ENCODE measurements around the gene ZNF501. TPM values are rescaled to one million over a fixed set of nuclear protein-coding genes. Genes with fewer than 3 reads are reported as not detected.
A peak's percentile ranks its signal among the peaks of the same experiment; 100 is the strongest.

The ZNF501 gene
- total and polyA plus RNA-seq, 4 donors, result 1.2 to 6.8 (median 2.7) TPM

DNA sequence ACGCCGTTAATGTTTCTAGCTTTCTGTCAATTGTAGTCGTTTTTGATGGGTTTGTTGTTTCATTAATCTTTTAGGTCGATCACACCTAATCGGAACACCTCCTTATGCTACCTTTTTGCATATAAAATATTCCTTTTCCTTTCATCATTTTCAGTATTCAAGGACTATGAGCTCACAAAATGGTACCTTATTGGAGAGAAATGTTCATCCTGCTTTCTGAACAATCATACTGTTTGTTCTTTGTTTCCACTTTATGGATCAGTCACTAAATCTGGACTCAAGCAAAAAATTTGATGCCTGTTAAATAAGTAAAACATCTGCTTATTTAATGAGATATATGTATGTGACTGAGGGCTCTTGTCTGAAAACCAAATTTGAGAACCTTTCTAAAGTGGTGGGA, 33.3 kb downstream of the ZNF501 start:
- H3K4me3 ChIP-seq, result no peak overlapping the region
- peaks cover 0 to 36% (median 4%) of the 10 kb centered on the region in 4 donors for H3K36me3 ChIP-seq (ENCODE audit: control insufficient read depth in 4 of 4, insufficient read depth in 4 of 4, low read length in 4 of 4)
- H3K9me3 ChIP-seq (ENCODE audit: control insufficient read depth in 4 of 4, insufficient read depth in 3 of 4, low read length in 3 of 4), result peaks cover 0 to 6% (median under 1%) of the 10 kb centered on the region in 4 donors
- TF ChIP-seq, protein P1, sequence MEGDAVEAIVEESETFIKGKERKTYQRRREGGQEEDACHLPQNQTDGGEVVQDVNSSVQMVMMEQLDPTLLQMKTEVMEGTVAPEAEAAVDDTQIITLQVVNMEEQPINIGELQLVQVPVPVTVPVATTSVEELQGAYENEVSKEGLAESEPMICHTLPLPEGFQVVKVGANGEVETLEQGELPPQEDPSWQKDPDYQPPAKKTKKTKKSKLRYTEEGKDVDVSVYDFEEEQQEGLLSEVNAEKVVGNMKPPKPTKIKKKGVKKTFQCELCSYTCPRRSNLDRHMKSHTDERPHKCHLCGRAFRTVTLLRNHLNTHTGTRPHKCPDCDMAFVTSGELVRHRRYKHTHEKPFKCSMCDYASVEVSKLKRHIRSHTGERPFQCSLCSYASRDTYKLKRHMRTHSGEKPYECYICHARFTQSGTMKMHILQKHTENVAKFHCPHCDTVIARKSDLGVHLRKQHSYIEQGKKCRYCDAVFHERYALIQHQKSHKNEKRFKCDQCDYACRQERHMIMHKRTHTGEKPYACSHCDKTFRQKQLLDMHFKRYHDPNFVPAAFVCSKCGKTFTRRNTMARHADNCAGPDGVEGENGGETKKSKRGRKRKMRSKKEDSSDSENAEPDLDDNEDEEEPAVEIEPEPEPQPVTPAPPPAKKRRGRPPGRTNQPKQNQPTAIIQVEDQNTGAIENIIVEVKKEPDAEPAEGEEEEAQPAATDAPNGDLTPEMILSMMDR (IDR thresholded peaks at IDR 0.05; ENCODE audit: control extremely low read depth, extremely low read depth), result no peak
- WGBS, 2 donors, result 38 to 52% methylated on average over 5 of the region's 5 CpGs
- H3K9ac ChIP-seq (ENCODE audit: insufficient read depth in 1 of 2, low read length in 2 of 2), result peak overlapping the region in 1 of 2 donors; percentile 78
- ATAC-seq (ENCODE audit: insufficient read depth, low FRiP score), result no peak
- peaks cover 0 to 9% (median 2%) of the 10 kb centered on the region in 5 donors for H3K4me1 ChIP-seq (ENCODE audit: control insufficient read depth in 5 of 5, insufficient read depth in 5 of 5, low read length in 5 of 5)
- no peak for DNase-seq
- no peak overlapping the region for H3K27ac ChIP-seq (ENCODE audit: low read depth in 1 of 2, low read length in 1 of 2)
- H3K27me3 ChIP-seq (ENCODE audit: control insufficient read depth in 3 of 3, insufficient read depth in 3 of 3, low read length in 2 of 3), result no peaks in the 10 kb centered on the region

DNA sequence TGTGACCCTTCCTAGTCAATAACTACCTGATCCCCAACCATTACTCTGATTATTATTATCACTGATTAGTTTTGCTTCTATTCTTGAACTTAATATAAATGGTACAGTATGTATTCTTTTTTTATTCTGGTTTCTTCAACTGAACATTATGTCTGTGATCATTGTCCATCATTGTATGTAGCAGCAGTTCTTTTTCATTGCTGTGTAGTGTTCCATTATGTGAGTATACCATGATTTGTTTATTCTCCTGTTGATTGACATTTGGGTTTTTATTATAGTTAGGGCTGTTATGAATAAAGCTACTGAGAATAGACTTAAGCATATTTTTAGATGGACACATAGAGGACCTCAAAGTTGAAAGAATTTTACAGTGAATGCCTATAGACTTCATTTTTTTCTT, 34.8 kb downstream of the ZNF501 start:
- ATAC-seq (ENCODE audit: insufficient read depth, low FRiP score), result no peak
- DNase-seq, result no peak
- H3K9ac ChIP-seq (ENCODE audit: insufficient read depth in 1 of 2, low read length in 2 of 2), result no peak overlapping the region
- TF ChIP-seq, protein P1 (IDR thresholded peaks at IDR 0.05; ENCODE audit: control extremely low read depth, extremely low read depth), result no peak
- no peaks in the 10 kb centered on the region for H3K27me3 ChIP-seq (ENCODE audit: control insufficient read depth in 3 of 3, insufficient read depth in 3 of 3, low read length in 2 of 3)
- peaks cover 0 to 4% (median 0%) of the 10 kb centered on the region in 4 donors for H3K9me3 ChIP-seq (ENCODE audit: control insufficient read depth in 4 of 4, insufficient read depth in 3 of 4, low read length in 3 of 4)
- peaks cover 0 to 33% (median 3%) of the 10 kb centered on the region in 4 donors for H3K36me3 ChIP-seq (ENCODE audit: control insufficient read depth in 4 of 4, insufficient read depth in 4 of 4, low read length in 4 of 4)
- H3K4me1 ChIP-seq (ENCODE audit: control insufficient read depth in 5 of 5, insufficient read depth in 5 of 5, low read length in 5 of 5), result peaks cover 0 to 9% (median 2%) of the 10 kb centered on the region in 5 donors
- H3K4me3 ChIP-seq, result no peak overlapping the region
- H3K27ac ChIP-seq (ENCODE audit: low read depth in 1 of 2, low read length in 1 of 2), result no peak overlapping the region

DNA sequence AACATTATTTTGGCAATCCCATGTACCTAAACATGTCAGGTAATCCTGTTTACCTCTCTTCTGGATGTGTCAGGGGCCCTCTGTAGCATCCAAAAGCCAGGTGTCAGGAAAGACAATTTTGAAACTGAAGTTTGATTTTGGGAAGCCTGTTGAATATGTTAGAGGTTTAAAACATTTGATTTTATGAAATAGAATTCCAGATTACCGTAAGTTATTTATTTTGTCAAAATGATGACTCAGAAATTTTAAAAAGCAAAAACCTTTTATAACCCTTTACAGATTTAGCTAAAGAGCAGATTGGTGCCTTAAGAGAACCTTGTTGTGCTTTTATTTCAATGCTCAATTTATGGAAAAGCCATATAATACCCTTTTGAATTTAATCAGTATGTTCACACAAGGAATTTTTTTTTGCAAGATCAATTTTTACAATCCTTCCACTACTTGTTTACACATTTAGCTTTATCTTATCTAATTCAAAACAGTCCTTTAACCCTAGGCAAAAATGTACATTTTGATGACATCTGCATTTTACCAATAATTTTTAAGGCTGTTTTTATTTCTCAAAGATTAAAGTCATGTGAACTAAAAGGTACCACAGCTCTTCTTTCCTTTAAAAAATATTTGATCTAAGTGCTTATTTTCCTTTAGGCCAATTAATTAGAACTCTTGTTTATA, 42.1 kb downstream of the ZNF501 start:
- Histone ChIP-seq H3K36me3 (ENCODE audit: control insufficient read depth in 4 of 4, insufficient read depth in 4 of 4, low read length in 4 of 4) (peaks cover 0 to 20% (median 2%) of the 10 kb centered on the region in 4 donors), H3K9me3 (ENCODE audit: control insufficient read depth in 4 of 4, insufficient read depth in 3 of 4, low read length in 3 of 4) (peaks cover 0 to 32% (median 6%) of the 10 kb centered on the region in 4 donors), H3K27me3 (ENCODE audit: control insufficient read depth in 3 of 3, insufficient read depth in 3 of 3, low read length in 2 of 3) (no peaks in the 10 kb centered on the region), H3K9ac (ENCODE audit: insufficient read depth in 1 of 2, low read length in 2 of 2) (no peak overlapping the region), H3K4me1 (ENCODE audit: control insufficient read depth in 5 of 5, insufficient read depth in 5 of 5, low read length in 5 of 5) (no peaks in the 10 kb centered on the region), H3K27ac (ENCODE audit: low read depth in 1 of 2, low read length in 1 of 2) (no peak overlapping the region), H3K4me3 (no peak overlapping the region)
- DNase-seq, result no peak
- 96% methylated on average over 1 of the region's 1 CpG for WGBS, 2 donors
- TF ChIP-seq, protein P1 (IDR thresholded peaks at IDR 0.05; ENCODE audit: control extremely low read depth, extremely low read depth), result no peak
- ATAC-seq (ENCODE audit: insufficient read depth, low FRiP score), result no peak

DNA sequence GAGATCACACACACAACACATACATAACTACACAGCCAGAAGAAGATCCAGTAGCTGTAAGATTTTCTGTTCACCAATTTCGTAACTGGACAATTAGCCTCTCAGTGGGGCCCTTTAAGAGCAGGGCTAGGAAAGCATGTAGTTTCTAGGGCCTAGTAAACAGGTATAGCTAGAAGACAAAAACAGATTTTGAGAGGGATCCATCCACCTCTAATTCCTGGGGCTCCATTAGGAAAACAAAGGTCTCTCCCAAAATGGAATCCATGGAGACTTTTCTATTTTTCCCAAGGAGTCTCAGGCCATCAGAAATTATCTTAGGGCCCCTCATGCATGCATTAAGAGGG, 42.6 kb downstream of the ZNF501 start:
- no peaks in the 10 kb centered on the region for H3K4me1 ChIP-seq (ENCODE audit: control insufficient read depth in 5 of 5, insufficient read depth in 5 of 5, low read length in 5 of 5)
- no peak for ATAC-seq (ENCODE audit: insufficient read depth, low FRiP score)
- TF ChIP-seq, protein P1 (IDR thresholded peaks at IDR 0.05; ENCODE audit: control extremely low read depth, extremely low read depth), result no peak
- no peaks in the 10 kb centered on the region for H3K27me3 ChIP-seq (ENCODE audit: control insufficient read depth in 3 of 3, insufficient read depth in 3 of 3, low read length in 2 of 3)
- H3K9ac ChIP-seq (ENCODE audit: insufficient read depth in 1 of 2, low read length in 2 of 2), result no peak overlapping the region
- 97 to 98% methylated on average over 1 of the region's 1 CpG for WGBS, 2 donors
- no peak overlapping the region for H3K4me3 ChIP-seq
- no peak overlapping the region for H3K27ac ChIP-seq (ENCODE audit: low read depth in 1 of 2, low read length in 1 of 2)
- DNase-seq, result no peak
- peaks cover 0 to 18% (median 2%) of the 10 kb centered on the region in 4 donors for H3K36me3 ChIP-seq (ENCODE audit: control insufficient read depth in 4 of 4, insufficient read depth in 4 of 4, low read length in 4 of 4)
- H3K9me3 ChIP-seq (ENCODE audit: control insufficient read depth in 4 of 4, insufficient read depth in 3 of 4, low read length in 3 of 4), result peaks cover 0 to 32% (median 6%) of the 10 kb centered on the region in 4 donors

Data from lung (tissue), 12 donors.